ENCODE measurements around the gene BDP1. TPM values are rescaled to one million over a fixed set of nuclear protein-coding genes. Genes with fewer than 3 reads are reported as not detected.
"Not testable (repeated sequence)": the region's sequence is repeated elsewhere in the genome, so short reads cannot be mapped to it uniquely, and the experiment has no call there.

Gene BDP1
- total RNA-seq, 1 experiment from 2014 or later: 22.0 TPM

- Histone ChIP-seq H3K79me2 (ENCODE audit: insufficient read depth, low read length) (peaks cover 25% of the 10 kb centered on the region), H2AFZ (ENCODE audit: low read depth, low read length, poor library complexity, severe bottlenecking) (no peak overlapping the region), H3K27me3 (ENCODE audit: insufficient read depth, low read length) (no peaks in the 10 kb centered on the region), H3K4me3 (replicated peaks in 1 of 2; ENCODE audit: low read depth in 1 of 2, low read length in 2 of 2) (no peak overlapping the region), H3K9ac (ENCODE audit: low read length) (no peak overlapping the region), H3K4me1 (ENCODE audit: control insufficient read depth in 1 of 2, insufficient read depth in 2 of 2, low read length in 2 of 2) (no peaks in the 10 kb centered on the region), H3K4me2 (ENCODE audit: low read length) (no peak overlapping the region), H3K27ac (ENCODE audit: low read depth, low read length) (no peak overlapping the region), H3K36me3 (ENCODE audit: control insufficient read depth in 1 of 2, insufficient read depth in 2 of 2, low read length in 2 of 2) (peaks cover 35 to 39% of the 10 kb centered on the region in 2 experiments), H3K9me3 (ENCODE audit: control insufficient read depth in 1 of 2, insufficient read depth in 1 of 2, low read depth in 1 of 2, low read length in 2 of 2) (no peaks in the 10 kb centered on the region), H3K9me2 (ENCODE audit: insufficient read depth) (no peaks in the 10 kb centered on the region), H4K20me1 (ENCODE audit: insufficient read depth) (0 out of 2 replicates have a peak, but pooled peaks cover 7% of the 10 kb centered on the region)
- TF ChIP-seq YY1 (IDR thresholded peaks at IDR 0.05; ENCODE audit: extremely low read depth, insufficient replicate concordance, low read depth, low read length): no peak
- TF ChIP-seq FOSL1 (IDR thresholded peaks at IDR 0.05; ENCODE audit: low read depth): no peak
- no peak for TF ChIP-seq SRF (IDR thresholded peaks at IDR 0.05; ENCODE audit: low read depth)
- no peak for TF ChIP-seq CTCF (IDR thresholded peaks at IDR 0.05 in 2 of 3, conservative IDR thresholded peaks at IDR 0.05 in 1 of 3; ENCODE audit: borderline replicate concordance in 1 of 3, insufficient read depth in 1 of 3, low read depth in 2 of 3, low read length in 2 of 3)
- no peak for TF ChIP-seq EZH2 (IDR thresholded peaks at IDR 0.05)
- no peak for TF ChIP-seq ZBTB33 (IDR thresholded peaks at IDR 0.05; ENCODE audit: extremely low read depth, insufficient replicate concordance, low read length)
- no peak for TF ChIP-seq SP1 (IDR thresholded peaks at IDR 0.05; ENCODE audit: low read depth)
- no peak for TF ChIP-seq MAX (IDR thresholded peaks at IDR 0.05)
- no peak for TF ChIP-seq EGR1 (IDR thresholded peaks at IDR 0.05; ENCODE audit: low read depth)
- no peak for TF ChIP-seq POLR2AphosphoS5 (IDR thresholded peaks at IDR 0.05; ENCODE audit: low read depth, low read length)
- TF ChIP-seq ZNF274 (IDR thresholded peaks at IDR 0.05; ENCODE audit: low read depth, low read length): no peak
- TF ChIP-seq JUND (IDR thresholded peaks at IDR 0.05): no peak
- no peak for TF ChIP-seq EZH2phosphoT487 (IDR thresholded peaks at IDR 0.05; ENCODE audit: borderline replicate concordance)
- no peak for TF ChIP-seq ATF3 (IDR thresholded peaks at IDR 0.05)
- no peak for TF ChIP-seq ELF1 (IDR thresholded peaks at IDR 0.05; ENCODE audit: borderline replicate concordance, low read depth)
- no peak for TF ChIP-seq CBX3 (IDR thresholded peaks at IDR 0.05; ENCODE audit: low read depth)
- TF ChIP-seq RAD21 (IDR thresholded peaks at IDR 0.05; ENCODE audit: low read depth): no peak
- TF ChIP-seq SIN3A (IDR thresholded peaks at IDR 0.05; ENCODE audit: low read depth): no peak
- TF ChIP-seq ZFX (IDR thresholded peaks at IDR 0.05): no peak
- POLR2A ChIA-PET: no interaction called here
- no peak for ATAC-seq
- CTCF ChIA-PET: no interaction called here
- RAD21 ChIA-PET (ENCODE audit: low non-redundant PET in 1 of 2, low total read pairs in 2 of 2, uncharacterized antibody in 2 of 2, unreplicated experiment in 2 of 2): no interaction called here
- BruUV-seq (replicated peaks): no TSS peak
- intact Hi-C loops (cut with micrococcal nuclease): no loop called here
- no peak for DNase-seq (ENCODE audit: low read depth, low spot score)
Measured at GRCh38 chr5:71492817-71493615, 37.6 kb downstream of the BDP1 start.

GRCh38 chr5:71494202-71494601, 38.8 kb downstream of the BDP1 start:
- CTCF ChIA-PET; H3K9me2 ChIP-seq (ENCODE audit: insufficient read depth); H2AFZ ChIP-seq (ENCODE audit: low read depth, low read length, poor library complexity, severe bottlenecking); H3K4me2 ChIP-seq (ENCODE audit: low read length); H4K20me1 ChIP-seq (ENCODE audit: insufficient read depth); H3K4me3 ChIP-seq (replicated peaks in 1 of 2; ENCODE audit: low read depth in 1 of 2, low read length in 2 of 2); BruUV-seq (replicated peaks); POLR2A ChIA-PET; H3K27me3 ChIP-seq (ENCODE audit: insufficient read depth, low read length); H3K9ac ChIP-seq (ENCODE audit: low read length); H3K4me1 ChIP-seq (ENCODE audit: control insufficient read depth in 1 of 2, insufficient read depth in 2 of 2, low read length in 2 of 2); ATAC-seq; H3K9me3 ChIP-seq (ENCODE audit: control insufficient read depth in 1 of 2, insufficient read depth in 1 of 2, low read depth in 1 of 2, low read length in 2 of 2); RAD21 ChIA-PET (ENCODE audit: low non-redundant PET in 1 of 2, low total read pairs in 2 of 2, uncharacterized antibody in 2 of 2, unreplicated experiment in 2 of 2); H3K27ac ChIP-seq (ENCODE audit: low read depth, low read length); DNase-seq (ENCODE audit: low read depth, low spot score); intact Hi-C loops (cut with micrococcal nuclease): not testable (repeated sequence)
- H3K36me3 ChIP-seq (ENCODE audit: control insufficient read depth in 1 of 2, insufficient read depth in 2 of 2, low read length in 2 of 2): peaks cover 35% of the 10 kb centered on the region in 2 experiments
- H3K79me2 ChIP-seq (ENCODE audit: insufficient read depth, low read length): peaks cover 25% of the 10 kb centered on the region
